Endothelial cell of umbilical vein (primary cell): ENCODE data around the gene PRKG1. TPM values are rescaled to one million over a fixed set of nuclear protein-coding genes. Genes with fewer than 3 reads are reported as not detected.

ENCODE experiments used
- BruUV-seq: library from RNA; stranded (reverse); fragments of 400-500 nt; replicated peaks from 2 replicates; lab custom pipeline; 2021; lab: Mats Ljungman, UMichigan
- CTCF ChIA-PET: fragments of 300-600, 350-600 bp; sonication (Branson Sonifier 250); formaldehyde crosslinking; loops from one replicate; lab custom pipeline; 2021; ENCODE audit warnings: antibody characterized with exemption, inconsistent platforms; lab: Charles Lee
- POLR2A ChIA-PET: fragments of 300-600, 350-600 bp; sonication (Branson Sonifier 250); formaldehyde crosslinking; loops from one replicate; lab custom pipeline; 2021; ENCODE audit warnings: antibody characterized with exemption, inconsistent platforms; lab: Charles Lee
- DNase-seq: peaks from one replicate; pipeline ENCODE4 v3.0.0-alpha.2; 2011; ENCODE audit warnings: low read depth, low spot score
- FAIRE-seq: peaks from 2 replicates; lab custom pipeline; 2011; peaks lifted over from hg19 to GRCh38; lab: Jason Lieb, UNC
- H2AFZ ChIP-seq: 2 replicates; pipeline ENCODE4 v1.6.0; 2012; ENCODE audit warnings: low read depth, low read length, control low read depth, inconsistent platforms
- H3K27ac ChIP-seq: 2 replicates; pipeline ENCODE4 v1.5.1; 2011; ENCODE audit warnings: low read depth, mild to moderate bottlenecking, control low read depth, low read length, moderate library complexity; ENCODE audit not compliant: insufficient read depth
- H3K27me3 ChIP-seq, 2 experiments: 2 replicates each; pipeline versions ENCODE4 v1.6.0 to v1.6.1; 2011; ENCODE audit warnings: low read length in 2 of 2, mixed read lengths in 1 of 2; ENCODE audit not compliant: control insufficient read depth in 2 of 2, insufficient read depth in 2 of 2
- H3K36me3 ChIP-seq, 2 experiments: 2 replicates in 1 of 2; 3 replicates in 1 of 2; pipeline ENCODE4 v1.5.1; 2011; ENCODE audit warnings: low read length in 2 of 2, mild to moderate bottlenecking in 1 of 2, moderate library complexity in 1 of 2; ENCODE audit not compliant: control insufficient read depth in 2 of 2, insufficient read depth in 2 of 2; ENCODE audit errors: extremely low read depth in 1 of 2
- H3K4me1 ChIP-seq: 3 replicates; pipeline ENCODE4 v1.5.1; 2011; ENCODE audit warnings: mild to moderate bottlenecking, low read length; ENCODE audit not compliant: control insufficient read depth, insufficient read depth; ENCODE audit errors: extremely low read depth
- H3K4me2 ChIP-seq: 2 replicates; pipeline ENCODE4 v1.6.1; 2011; ENCODE audit warnings: low read length, control low read depth, mixed read lengths; ENCODE audit not compliant: insufficient read depth
- H3K4me3 ChIP-seq, 3 experiments: fragments of 200-600 bp in 1 of 3; sonication (generic), shearing (Covaris generic) in 1 of 3; replicated peaks in 1 of 3; 2 replicates each; pipeline ENCODE4 v1.5.1; 2011 to 2016; ENCODE audit warnings: control low read depth in 3 of 3, low read length in 3 of 3, mild to moderate bottlenecking in 2 of 3, inconsistent platforms in 1 of 3, low read depth in 1 of 3, moderate library complexity in 1 of 3; ENCODE audit not compliant: insufficient read depth in 1 of 3
- H3K79me2 ChIP-seq: 2 replicates; pipeline ENCODE4 v1.6.0; 2012; ENCODE audit warnings: low read length, inconsistent platforms; ENCODE audit not compliant: control insufficient read depth, insufficient read depth
- H3K9ac ChIP-seq: replicated peaks from 2 replicates; pipeline ENCODE3; 2011; ENCODE audit warnings: low read length, control low read depth; ENCODE audit not compliant: insufficient read depth; ENCODE audit errors: extremely low read depth
- H3K9me1 ChIP-seq: replicated peaks from 3 replicates; pipeline ENCODE4 v1.6.0; 2011; ENCODE audit warnings: mild to moderate bottlenecking, low read length; ENCODE audit not compliant: control insufficient read depth, insufficient read depth; ENCODE audit errors: extremely low read depth
- H3K9me3 ChIP-seq: replicated peaks from 2 replicates; pipeline ENCODE4 v1.5.1; 2012; ENCODE audit warnings: low read length, inconsistent platforms; ENCODE audit not compliant: control insufficient read depth, insufficient read depth
- H4K20me1 ChIP-seq: replicated peaks from 2 replicates; pipeline ENCODE3; 2011; ENCODE audit warnings: mild to moderate bottlenecking, low read length; ENCODE audit not compliant: control insufficient read depth, insufficient read depth; ENCODE audit errors: extremely low read depth
- EZH2 ChIP-seq: IDR thresholded peaks from 2 replicates; pipeline ENCODE4 v1.6.1; 2012; ENCODE audit warnings: borderline replicate concordance, low read depth, mild to moderate bottlenecking, moderate library complexity, low read length, inconsistent platforms; ENCODE audit not compliant: severe bottlenecking
- FOS ChIP-seq: IDR thresholded peaks from 2 replicates; pipeline ENCODE4 v1.6.1; 2011; ENCODE audit warnings: mild to moderate bottlenecking, low read length, moderate library complexity, borderline replicate concordance; ENCODE audit not compliant: insufficient read depth
- GATA2 ChIP-seq: IDR thresholded peaks from 2 replicates; pipeline ENCODE4 v1.7.0; 2011; ENCODE audit warnings: low read depth, mild to moderate bottlenecking, moderate library complexity, mixed read lengths, low read length; ENCODE audit not compliant: insufficient read length, insufficient read depth
- JUN ChIP-seq: IDR thresholded peaks from 2 replicates; pipeline ENCODE4 v1.6.1; 2011; ENCODE audit warnings: borderline replicate concordance, low read depth; ENCODE audit not compliant: insufficient read length, insufficient read depth
- MYC ChIP-seq: IDR thresholded peaks from one replicate; pipeline ENCODE4 v1.6.1; 2011; ENCODE audit warnings: mild to moderate bottlenecking, low read depth, low read length
- POLR2A ChIP-seq: IDR thresholded peaks from 2 replicates; pipeline ENCODE4 v1.6.1; 2012; ENCODE audit warnings: low read depth, mild to moderate bottlenecking, control low read depth, low read length
- POLR2AphosphoS5 ChIP-seq: IDR thresholded peaks from 2 replicates; pipeline ENCODE4 v1.6.1; 2012; ENCODE audit warnings: low read depth, mild to moderate bottlenecking, control low read depth, low read length, moderate library complexity; ENCODE audit not compliant: insufficient read depth
- dilution Hi-C: fragments of 300-500 bp; cut with MboI; formaldehyde crosslinking; loops from one replicate; pipeline ENCODE4 v1.15.0; 2019; ENCODE audit warnings: low sequenced_read_pairs; ENCODE audit not compliant: extremely low pct_ligation_motif_present
- intact Hi-C: fragments of 100-400 bp; cut with micrococcal nuclease; formaldehyde crosslinking; loops from one replicate; pipeline ENCODE4 v1.10.0; 2022
- polyA plus RNA-seq, 4 experiments: library from polyadenylated mRNA; depleted of rRNA in 3 of 4; stranded (reverse) in 3 of 4; unstranded in 1 of 4; fragments of >200 nt; gene quantifications; 2 replicates each; pipeline versions ENCODE4 v1.2.1 to v1.2.3, GENCODE V29; 2011 to 2012; ENCODE audit warnings: missing spikeins in 1 of 4
- total RNA-seq: library from RNA; stranded (reverse); gene quantifications from 2 replicates; pipeline ENCODE4 v1.2.3, GENCODE V29; 2021
- TF ChIP-seq, protein P1 (sequence below): IDR thresholded peaks from 2 replicates; pipeline ENCODE4 v1.6.1; 2011; ENCODE audit not compliant: insufficient read depth, insufficient read length
- TF ChIP-seq, protein P2 (sequence below), 2 donors: IDR thresholded peaks; 1 replicate in 1 of 2; 2 replicates in 1 of 2; pipeline ENCODE4 v1.5.1; 2011; ENCODE audit warnings: low read length in 2 of 2, mild to moderate bottlenecking in 2 of 2, moderate library complexity in 2 of 2, control low read depth in 1 of 2, inconsistent platforms in 1 of 2, low read depth in 1 of 2; ENCODE audit not compliant: insufficient read depth in 1 of 2; ENCODE audit errors: extremely low read depth in 1 of 2

Gene PRKG1
- total and polyA plus RNA-seq, 2 donors (not counting 3 experiments of a cell fraction or from before 2014, with no cell fraction given), result 0.01 to 0.18 TPM

DNA sequence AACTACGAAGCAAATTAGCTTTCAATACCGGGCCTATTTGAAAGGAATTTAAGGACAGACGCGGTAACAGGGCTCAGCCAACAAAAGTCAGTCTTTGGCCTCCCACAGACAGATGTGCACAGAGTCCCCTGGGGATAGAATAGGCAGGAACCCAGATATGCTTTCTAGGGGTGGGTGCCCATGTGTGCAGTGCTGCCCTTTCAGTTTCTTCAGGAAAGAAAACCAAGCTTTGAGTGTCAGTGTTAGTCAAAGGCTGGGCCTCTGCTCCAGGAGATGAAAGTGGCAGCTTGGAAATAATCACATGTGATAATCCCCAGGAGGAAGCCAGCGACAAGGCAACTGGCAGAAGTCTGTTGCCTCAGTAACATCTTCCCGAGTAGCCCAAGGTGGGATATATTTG lies 668.9 kb downstream of the PRKG1 start:
- CTCF ChIA-PET, result no interaction called here
- H3K27me3 ChIP-seq, result no peaks in the 10 kb centered on the region
- no peaks in the 10 kb centered on the region for H4K20me1 ChIP-seq
- no peaks in the 10 kb centered on the region for H3K36me3 ChIP-seq
- no peak overlapping the region for H3K4me3 ChIP-seq
- intact Hi-C loops, result no loop called here
- H3K9me3 ChIP-seq, result no peaks in the 10 kb centered on the region
- POLR2A ChIA-PET, result no interaction called here
- dilution Hi-C loops, result no loop called here
- FAIRE-seq (no peak), DNase-seq (no peak)
- no peaks in the 10 kb centered on the region for H3K4me1 ChIP-seq
- BruUV-seq, result no TSS peak
- no peak overlapping the region for H3K4me2 ChIP-seq
- H3K9ac ChIP-seq, result no peak overlapping the region
- no peak overlapping the region for H3K27ac ChIP-seq
- TF ChIP-seq FOS (no peak), POLR2AphosphoS5 (no peak), JUN (no peak)
- TF ChIP-seq, protein P1, sequence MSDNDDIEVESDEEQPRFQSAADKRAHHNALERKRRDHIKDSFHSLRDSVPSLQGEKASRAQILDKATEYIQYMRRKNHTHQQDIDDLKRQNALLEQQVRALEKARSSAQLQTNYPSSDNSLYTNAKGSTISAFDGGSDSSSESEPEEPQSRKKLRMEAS, result no peak
- no peak overlapping the region for H2AFZ ChIP-seq
- H3K79me2 ChIP-seq, result no peaks in the 10 kb centered on the region
- no peaks in the 10 kb centered on the region for H3K9me1 ChIP-seq

DNA sequence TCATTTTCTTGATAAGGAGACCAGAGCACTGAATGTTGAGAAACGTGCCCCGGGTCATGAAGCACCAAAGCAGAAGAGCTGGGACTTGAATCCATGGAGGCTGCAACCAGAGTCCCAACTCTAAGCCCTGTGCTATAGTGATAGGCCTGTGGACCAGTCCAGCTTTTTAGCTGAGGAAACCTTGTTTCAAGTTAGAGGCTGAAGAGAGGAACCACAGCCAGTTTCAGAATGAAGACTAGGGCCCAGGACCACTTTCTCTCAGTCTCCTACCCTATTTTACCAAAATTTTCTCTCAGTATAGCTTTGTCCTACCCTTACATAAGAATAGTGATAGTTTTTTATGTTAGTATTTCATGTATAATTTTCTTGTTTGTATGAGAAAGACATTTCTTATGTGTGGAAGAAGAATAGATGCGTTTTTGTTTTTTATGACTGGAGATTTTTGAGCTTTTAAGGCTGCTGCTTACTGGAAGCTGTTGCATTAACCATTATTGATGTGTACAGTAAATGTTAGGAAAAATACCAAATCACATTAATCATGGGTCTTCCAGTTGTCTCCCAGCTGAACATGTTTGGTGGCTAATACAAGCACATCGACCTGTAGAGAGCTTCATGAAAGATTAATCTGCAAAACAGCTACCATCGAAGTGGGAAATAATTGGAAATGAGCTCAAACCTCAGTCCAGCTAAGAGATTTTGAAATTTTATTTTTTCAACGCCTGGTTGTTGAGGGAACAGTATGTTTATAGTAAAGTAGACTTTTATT lies 670.1 kb downstream of the PRKG1 start:
- POLR2A ChIA-PET, result no interaction called here
- dilution Hi-C loops (no loop called here), intact Hi-C loops (no loop called here)
- Histone ChIP-seq H2AFZ (no peak overlapping the region), H3K27ac (no peak overlapping the region), H3K4me2 (no peak overlapping the region), H3K79me2 (no peaks in the 10 kb centered on the region), H3K4me3 (no peak overlapping the region), H3K9me3 (no peaks in the 10 kb centered on the region), H3K9me1 (no peaks in the 10 kb centered on the region), H3K4me1 (no peaks in the 10 kb centered on the region), H4K20me1 (no peaks in the 10 kb centered on the region), H3K36me3 (no peaks in the 10 kb centered on the region), H3K27me3 (no peaks in the 10 kb centered on the region), H3K9ac (no peak overlapping the region)
- CTCF ChIA-PET, result interaction anchor here (1.6 kb wide), 1 partner anchor 10 kb away, joined by 6 read pairs; no protein-coding TSS in a partner anchor
- BruUV-seq, result no TSS peak
- FAIRE-seq (no peak), DNase-seq (no peak)
- TF ChIP-seq FOS (no peak), EZH2 (no peak), JUN (no peak), POLR2A (no peak), POLR2AphosphoS5 (no peak), GATA2 (no peak), MYC (no peak)
- TF ChIP-seq, protein P1, result no peak
- TF ChIP-seq, protein P2, sequence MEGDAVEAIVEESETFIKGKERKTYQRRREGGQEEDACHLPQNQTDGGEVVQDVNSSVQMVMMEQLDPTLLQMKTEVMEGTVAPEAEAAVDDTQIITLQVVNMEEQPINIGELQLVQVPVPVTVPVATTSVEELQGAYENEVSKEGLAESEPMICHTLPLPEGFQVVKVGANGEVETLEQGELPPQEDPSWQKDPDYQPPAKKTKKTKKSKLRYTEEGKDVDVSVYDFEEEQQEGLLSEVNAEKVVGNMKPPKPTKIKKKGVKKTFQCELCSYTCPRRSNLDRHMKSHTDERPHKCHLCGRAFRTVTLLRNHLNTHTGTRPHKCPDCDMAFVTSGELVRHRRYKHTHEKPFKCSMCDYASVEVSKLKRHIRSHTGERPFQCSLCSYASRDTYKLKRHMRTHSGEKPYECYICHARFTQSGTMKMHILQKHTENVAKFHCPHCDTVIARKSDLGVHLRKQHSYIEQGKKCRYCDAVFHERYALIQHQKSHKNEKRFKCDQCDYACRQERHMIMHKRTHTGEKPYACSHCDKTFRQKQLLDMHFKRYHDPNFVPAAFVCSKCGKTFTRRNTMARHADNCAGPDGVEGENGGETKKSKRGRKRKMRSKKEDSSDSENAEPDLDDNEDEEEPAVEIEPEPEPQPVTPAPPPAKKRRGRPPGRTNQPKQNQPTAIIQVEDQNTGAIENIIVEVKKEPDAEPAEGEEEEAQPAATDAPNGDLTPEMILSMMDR (IDR thresholded peaks at IDR 0.05; ENCODE audit: extremely low read depth in 1 of 2, insufficient read depth in 1 of 2, low read depth in 1 of 2, low read length in 2 of 2), result no peak
